Muscle layer of duodenum (tissue), 2 donors: ENCODE data around the gene TTLL13.
A peak's percentile ranks its signal among the peaks of the same experiment; 100 is the strongest.
"Not testable (repeated sequence)": the region's sequence is repeated elsewhere in the genome, so short reads cannot be mapped to it uniquely, and the experiment has no call there.

Experiments used
- H3K27ac ChIP-seq: one replicate; pipeline ENCODE4 v1.7.0; 2013; ENCODE audit warnings: mild to moderate bottlenecking, low read length
- H3K27me3 ChIP-seq: one replicate; pipeline ENCODE4 v1.7.0; 2013; ENCODE audit warnings: low read depth, mild to moderate bottlenecking, control low read depth, low read length
- H3K36me3 ChIP-seq, 2 donors: one replicate each; pipeline ENCODE4 v1.7.0; 2013; ENCODE audit warnings: low read length in 2 of 2, control low read depth in 1 of 2, mild to moderate bottlenecking in 1 of 2; ENCODE audit not compliant: insufficient read depth in 2 of 2, control insufficient read depth in 1 of 2
- H3K4me1 ChIP-seq, 2 donors: one replicate each; pipeline ENCODE4 v1.7.0; 2013; ENCODE audit warnings: low read length in 2 of 2, mild to moderate bottlenecking in 2 of 2, control low read depth in 1 of 2, moderate library complexity in 1 of 2; ENCODE audit not compliant: insufficient read depth in 2 of 2, control insufficient read depth in 1 of 2
- H3K4me3 ChIP-seq, 2 donors: one replicate each; pipeline ENCODE4 v1.7.0; 2013; ENCODE audit warnings: low read length in 2 of 2, low read depth in 1 of 2, mild to moderate bottlenecking in 1 of 2
- H3K9me3 ChIP-seq, 2 donors: one replicate each; pipeline ENCODE4 v1.7.0; 2013; ENCODE audit warnings: low read length in 2 of 2, control low read depth in 1 of 2, mild to moderate bottlenecking in 1 of 2; ENCODE audit not compliant: control insufficient read depth in 1 of 2
- donor health status: healthy.

TTLL13 gene

GRCh38 chr15:90241343-90242192 is 7.8 kb upstream of the TTLL13 start:
- H3K36me3 ChIP-seq: peaks cover 7 to 24% of the 10 kb centered on the region in 2 donors
- H3K4me3 ChIP-seq: no peak overlapping the region
- H3K27me3 ChIP-seq: no peaks in the 10 kb centered on the region
- no peaks in the 10 kb centered on the region for H3K4me1 ChIP-seq
- no peaks in the 10 kb centered on the region for H3K9me3 ChIP-seq
- no peak overlapping the region for H3K27ac ChIP-seq

GRCh38 chr15:90243943-90244639 is 5.3 kb upstream of the TTLL13 start:
- H3K9me3 ChIP-seq: no peaks in the 10 kb centered on the region
- H3K27me3 ChIP-seq: no peaks in the 10 kb centered on the region
- no peaks in the 10 kb centered on the region for H3K4me1 ChIP-seq
- no peak overlapping the region for H3K4me3 ChIP-seq
- H3K27ac ChIP-seq: no peak overlapping the region
- H3K36me3 ChIP-seq: peaks cover 0 to 16% of the 10 kb centered on the region in 2 donors

DNA sequence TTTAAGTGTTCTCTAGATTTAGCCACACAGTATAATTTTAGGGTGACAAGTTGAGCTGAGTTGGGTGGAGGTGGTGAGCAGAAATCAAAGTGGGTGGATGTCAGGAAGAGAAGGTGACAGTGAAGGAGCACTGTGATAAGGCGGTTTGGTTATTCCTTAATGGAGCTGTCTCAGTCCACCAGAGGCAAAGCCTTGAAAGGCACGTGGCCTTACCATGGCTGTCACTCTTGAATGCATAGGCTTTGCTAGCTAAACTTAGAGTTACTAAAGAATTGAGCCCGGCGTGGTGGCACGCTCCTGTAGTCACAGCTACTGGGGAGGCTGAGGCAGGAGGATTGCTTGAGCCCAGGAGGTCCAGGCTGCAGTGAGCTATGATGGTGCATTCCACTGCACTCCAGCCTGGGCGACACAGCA is 560 bp upstream of the TTLL13 start:
- no peaks in the 10 kb centered on the region for H3K9me3 ChIP-seq
- H3K27me3 ChIP-seq: no peaks in the 10 kb centered on the region
- H3K36me3 ChIP-seq: no peaks in the 10 kb centered on the region
- peak overlapping the region in 1 of 2 donors; percentile 81 for H3K4me3 ChIP-seq
- H3K4me1 ChIP-seq: no peaks in the 10 kb centered on the region
- H3K27ac ChIP-seq: no peak overlapping the region

DNA sequence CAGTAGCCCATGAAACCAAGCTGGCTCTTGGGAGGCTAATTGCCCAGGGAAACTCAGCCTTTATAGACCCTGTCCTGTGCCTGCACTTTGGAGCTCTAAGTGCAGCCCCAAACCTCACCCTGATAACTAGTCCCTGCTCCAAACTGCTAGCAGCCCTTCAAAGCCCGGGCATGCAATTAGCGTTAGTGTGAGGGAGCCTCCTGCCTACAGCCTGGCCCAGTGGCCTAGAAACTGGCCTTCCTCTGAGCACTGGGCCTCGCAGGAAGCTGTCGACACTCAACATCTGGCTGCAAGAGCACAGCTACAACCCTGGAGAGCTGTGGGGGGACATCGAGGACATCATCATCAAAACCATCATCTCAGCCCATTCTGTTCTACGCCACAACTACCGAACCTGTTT is 8.4 kb downstream of the TTLL13 start:
- Histone ChIP-seq H3K27me3 (no peaks in the 10 kb centered on the region), H3K4me1 (no peaks in the 10 kb centered on the region), H3K9me3 (no peaks in the 10 kb centered on the region), H3K27ac (no peak overlapping the region), H3K36me3 (no peaks in the 10 kb centered on the region), H3K4me3 (no peak overlapping the region)

DNA sequence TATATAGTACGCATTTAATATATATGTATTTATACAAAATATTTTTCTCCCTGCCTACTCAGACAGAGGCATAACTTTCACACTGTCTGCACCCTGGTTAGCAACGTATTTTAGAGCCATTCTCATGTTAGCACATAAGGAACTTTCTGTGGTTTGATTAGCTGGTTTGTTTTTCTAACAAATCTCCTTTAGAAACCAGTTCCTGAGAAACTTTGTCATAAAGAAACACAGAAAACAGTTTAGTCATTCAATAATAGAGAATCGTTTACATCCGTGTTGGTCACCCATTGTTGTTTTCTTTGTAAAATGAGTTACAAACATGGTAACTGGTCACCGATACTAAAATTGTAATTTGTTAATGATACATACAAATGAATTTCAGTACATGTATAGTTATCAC is 10.2 kb downstream of the TTLL13 start:
- Histone ChIP-seq H3K27ac (no peak overlapping the region), H3K27me3 (no peaks in the 10 kb centered on the region), H3K4me1 (peaks cover 0 to 3% of the 10 kb centered on the region in 2 donors), H3K9me3 (no peaks in the 10 kb centered on the region), H3K4me3 (no peak overlapping the region), H3K36me3 (no peaks in the 10 kb centered on the region)

DNA sequence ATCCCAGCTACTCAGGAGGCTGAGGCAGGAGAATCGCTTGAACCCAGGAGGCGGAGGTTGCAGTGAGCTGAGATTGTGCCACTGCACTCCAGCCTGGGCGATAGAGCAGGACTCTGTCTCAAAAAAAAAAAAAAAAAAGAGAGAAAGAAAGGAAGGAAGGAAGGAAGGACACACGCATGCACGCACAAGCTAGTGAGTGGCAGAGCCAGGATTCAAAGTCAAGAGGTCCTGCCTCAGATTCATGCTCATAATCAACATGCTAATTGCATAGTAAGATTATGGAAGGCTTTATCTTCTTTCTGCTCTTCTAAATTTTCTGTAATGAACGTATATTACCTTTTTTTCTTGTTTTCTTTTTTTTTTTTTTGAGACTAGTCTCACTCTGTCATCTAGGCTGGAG is 11.4 kb downstream of the TTLL13 start:
- not testable (repeated sequence) for H3K36me3 ChIP-seq, H3K9me3 ChIP-seq, H3K4me3 ChIP-seq, H3K27ac ChIP-seq, H3K27me3 ChIP-seq, H3K4me1 ChIP-seq

- Histone ChIP-seq H3K27me3 (no peaks in the 10 kb centered on the region), H3K9me3 (no peaks in the 10 kb centered on the region), H3K36me3 (no peaks in the 10 kb centered on the region), H3K4me1 (peaks cover 0 to 12% of the 10 kb centered on the region in 2 donors), H3K4me3 (no peak overlapping the region), H3K27ac (no peak overlapping the region)
Measured at GRCh38 chr15:90261811-90262210, 12.5 kb downstream of the TTLL13 start.

DNA sequence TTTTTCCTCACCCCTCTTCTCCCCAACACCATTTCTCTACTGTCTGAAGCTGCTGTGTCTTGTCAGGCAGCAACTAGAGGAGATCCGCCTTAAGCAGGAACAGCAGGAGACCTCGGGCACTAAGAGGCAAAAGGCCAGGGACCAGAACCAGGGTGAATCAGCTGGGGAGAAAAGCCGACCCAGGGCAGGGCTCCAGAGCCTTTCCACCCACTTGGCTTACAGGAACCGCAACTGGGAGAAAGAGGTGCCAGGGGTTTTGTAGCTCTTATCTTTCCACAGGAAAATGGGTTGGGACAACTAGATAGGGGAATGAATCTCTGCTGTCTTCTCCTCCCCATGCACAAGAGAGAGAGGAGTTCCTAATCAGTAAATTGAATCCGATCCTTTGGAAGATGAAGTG is 13.1 kb downstream of the TTLL13 start:
- H3K27ac ChIP-seq: no peak overlapping the region
- no peaks in the 10 kb centered on the region for H3K36me3 ChIP-seq
- no peaks in the 10 kb centered on the region for H3K27me3 ChIP-seq
- no peak overlapping the region for H3K4me3 ChIP-seq
- peaks cover 4 to 18% of the 10 kb centered on the region in 2 donors for H3K4me1 ChIP-seq
- no peaks in the 10 kb centered on the region for H3K9me3 ChIP-seq

DNA sequence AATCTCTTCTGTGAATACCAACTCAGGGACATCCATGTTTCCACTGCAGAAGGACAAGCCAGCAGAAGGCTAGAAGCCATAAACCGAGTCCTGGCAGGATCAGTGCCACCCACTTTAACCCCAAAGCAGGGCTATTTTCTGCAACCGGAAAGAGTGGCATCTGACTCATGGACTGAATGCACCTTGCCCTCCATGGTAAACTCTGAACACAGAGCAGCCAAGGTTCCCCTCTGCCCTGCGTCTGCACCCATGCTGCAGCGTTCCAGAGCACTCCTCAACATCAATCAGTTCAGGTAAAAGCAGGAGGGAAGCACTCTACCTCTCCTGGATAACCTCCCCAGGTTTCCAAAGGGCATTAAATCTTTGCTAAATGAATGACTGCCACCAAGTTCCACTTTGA is 15.3 kb downstream of the TTLL13 start:
- Histone ChIP-seq H3K4me3 (peak overlapping the region; percentile 88 to 99), H3K4me1 (peaks cover 8 to 33% of the 10 kb centered on the region in 2 donors), H3K27me3 (no peaks in the 10 kb centered on the region), H3K9me3 (no peaks in the 10 kb centered on the region), H3K27ac (peak overlapping the region; percentile 98), H3K36me3 (peaks cover 0 to 2% of the 10 kb centered on the region in 2 donors)

- Histone ChIP-seq H3K36me3 (peaks cover 3 to 10% of the 10 kb centered on the region in 2 donors), H3K4me1 (peaks cover 8 to 41% of the 10 kb centered on the region in 2 donors), H3K4me3 (peak within 1 kb of the TSS; percentile 88 to 99), H3K27me3 (no peaks in the 10 kb centered on the region), H3K27ac (peak within 1 kb of the TSS; percentile 98), H3K9me3 (no peaks in the 10 kb centered on the region)
Measured at GRCh38 chr15:90265271-90266060, 16.1 kb downstream of the TTLL13 start, which contains the start of gene NGRN. NGRN (plus strand) TSS chr15:90265672; CDS start chr15:90265713, 41 bp downstream.

DNA sequence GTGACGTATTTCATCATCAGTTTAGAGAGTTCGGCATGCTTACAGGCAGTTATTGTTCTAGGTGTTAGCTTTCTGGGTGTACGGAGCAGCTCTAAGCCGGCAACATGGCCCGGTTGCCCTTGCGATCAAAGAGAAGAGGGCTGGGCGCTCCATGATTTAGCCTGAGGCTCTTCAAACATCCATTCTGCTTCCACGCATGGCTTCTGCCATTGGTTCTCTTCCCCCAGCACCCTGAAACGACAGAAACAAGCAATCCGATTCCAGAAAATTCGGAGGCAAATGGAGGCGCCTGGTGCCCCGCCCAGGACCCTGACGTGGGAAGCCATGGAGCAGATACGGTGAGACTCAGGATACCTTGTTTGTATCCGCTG is 16.7 kb downstream of the TTLL13 start:
- peaks cover 8 to 15% of the 10 kb centered on the region in 2 donors for H3K36me3 ChIP-seq
- no peaks in the 10 kb centered on the region for H3K9me3 ChIP-seq
- H3K27me3 ChIP-seq: no peaks in the 10 kb centered on the region
- H3K27ac ChIP-seq: peak overlapping the region; percentile 98
- peaks cover 8 to 41% of the 10 kb centered on the region in 2 donors for H3K4me1 ChIP-seq
- peak overlapping the region; percentile 88 to 99 for H3K4me3 ChIP-seq
